ENCODE measurements around the gene CENPH.
"Not testable (repeated sequence)": the region's sequence is repeated elsewhere in the genome, so short reads cannot be mapped to it uniquely, and the experiment has no call there.

CENPH gene

GRCh38 chr5:69255940-69256339 lies 66.6 kb downstream of the CENPH start:
- not testable (repeated sequence) for DNase-seq

DNA sequence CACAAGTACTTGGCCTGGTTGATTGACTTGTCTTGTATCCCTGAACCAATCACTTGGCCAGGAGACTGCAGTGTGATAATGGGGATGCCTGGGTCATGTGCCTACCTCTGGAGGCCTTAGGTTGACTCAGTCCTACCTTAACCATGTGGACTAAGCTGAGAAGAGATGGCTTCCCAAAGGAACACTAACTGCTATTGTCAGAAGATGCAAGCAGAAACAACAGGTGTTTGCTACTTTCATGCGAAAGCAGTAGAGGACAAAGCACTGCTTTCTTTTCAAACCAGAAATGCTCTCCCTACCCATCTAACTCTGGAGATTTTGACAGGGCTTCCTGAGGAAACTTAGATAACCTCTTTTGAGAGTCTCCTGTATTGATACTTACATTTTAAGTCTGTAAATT lies 68.2 kb downstream of the CENPH start:
- DNase-seq, result no peak
